K562 (cell line): ENCODE results near the gene ECM1. TPM values are rescaled to one million over a fixed set of nuclear protein-coding genes. Genes with fewer than 3 reads are reported as not detected.

ENCODE experiments used
- BCLAF1 ChIP-seq, 2 experiments: fragments of 450-650 bp in 1 of 2; IDR thresholded peaks; 2 replicates each; pipeline ENCODE4 v1.6.1; 2011 to 2017; ENCODE audit warnings: low read depth in 2 of 2, antibody characterized with exemption in 1 of 2, borderline replicate concordance in 1 of 2, low read length in 1 of 2, mild to moderate bottlenecking in 1 of 2, mixed read lengths in 1 of 2; ENCODE audit not compliant: control insufficient read depth in 1 of 2
- CBX1 ChIP-seq: sonication (generic); IDR thresholded peaks from 2 replicates; pipeline ENCODE4 v1.6.1; 2016; ENCODE audit warnings: antibody characterized with exemption, low read depth, mild to moderate bottlenecking
- CREB3L1 ChIP-seq: fragments of 450-650 bp; IDR thresholded peaks from 2 replicates; pipeline ENCODE4 v1.6.1; 2014; ENCODE audit warnings: low read depth, mild to moderate bottlenecking, moderate library complexity, borderline replicate concordance
- CUX1 ChIP-seq: fragments of 200-800 bp; sonication (Bioruptor generic); IDR thresholded peaks from 2 replicates; pipeline ENCODE4 v1.6.1; 2016; ENCODE audit warnings: missing genetic modification characterization, missing compliant biosample characterization
- TCFL5 ChIP-seq: fragments of 250-450 bp; sonication (Bioruptor Pico); conservative IDR thresholded peaks from 2 replicates; pipeline ENCODE4 v1.6.1; 2021; ENCODE audit warnings: mild to moderate bottlenecking, moderate library complexity, matching md5 sums
- TEAD1 ChIP-seq, 2 experiments: fragments of 450-650 bp in 1 of 2; sonication (generic) in 1 of 2; formaldehyde crosslinking; IDR thresholded peaks; 2 replicates each; pipeline versions ENCODE4 v1.4.0 to v1.8.0; 2020 to 2022; ENCODE audit warnings: mild to moderate bottlenecking in 2 of 2, missing genetic modification reagents in 1 of 2
- ZBTB11 ChIP-seq, 3 experiments: fragments of 200-800 bp in 1 of 3; fragments of 250-450 bp in 1 of 3; fragments of 450-650 bp in 1 of 3; sonication (Bioruptor Pico) in 1 of 3; sonication (Bioruptor generic) in 1 of 3; formaldehyde crosslinking in 1 of 3; IDR thresholded peaks; 2 replicates each; pipeline versions ENCODE4 v1.6.1 to v1.8.0; 2016 to 2022; ENCODE audit warnings: mild to moderate bottlenecking in 2 of 3, missing genetic modification characterization in 2 of 3, missing compliant biosample characterization in 1 of 3, moderate library complexity in 1 of 3
- ZFPM2 ChIP-seq: fragments of 250-450 bp; sonication (Bioruptor Pico); IDR thresholded peaks from 2 replicates; pipeline ENCODE4 v1.5.1; 2022; ENCODE audit warnings: mild to moderate bottlenecking
- ZNF12 ChIP-seq: sonication (generic); formaldehyde crosslinking; IDR thresholded peaks from 2 replicates; pipeline ENCODE4 v1.4.0; 2020; ENCODE audit warnings: mild to moderate bottlenecking, missing genetic modification reagents
- ZNF311 ChIP-seq: fragments of 250-450 bp; sonication (Bioruptor Pico); IDR thresholded peaks from 2 replicates; pipeline ENCODE4 v1.4.0; 2020; ENCODE audit warnings: mild to moderate bottlenecking, moderate library complexity
- ZNF347 ChIP-seq: fragments of 450-650 bp; formaldehyde crosslinking; IDR thresholded peaks from 2 replicates; pipeline ENCODE4 v1.4.0; 2020; ENCODE audit warnings: low read depth, mild to moderate bottlenecking, moderate library complexity
- polyA plus RNA-seq, 8 experiments: library from polyadenylated mRNA; depleted of rRNA in 4 of 8; stranded (reverse) in 5 of 8; unstranded in 3 of 8; fragments of >200 nt; fragmentation: Nextera tagmentation in 2 of 8; fragmentation: Illumina TruSeq in 1 of 8; extraction: Ambion mirVana in 2 of 8; extraction: Trizol in 1 of 8; gene quantifications; 2 replicates each; pipeline versions ENCODE4 v1.2.1 to v1.2.3, GENCODE V29; 2011 to 2014; ENCODE audit warnings: inconsistent platforms in 1 of 8, missing spikeins in 1 of 8
- total RNA-seq, 7 experiments: library from RNA; depleted of rRNA in 6 of 7; stranded (reverse); fragments of >200 nt in 6 of 7; fragmentation: Illumina TruSeq in 2 of 7; extraction: Trizol in 2 of 7; gene quantifications; 2 replicates each; pipeline versions ENCODE4 v1.2.1 to v1.2.3, GENCODE V29; 2011 to 2021; ENCODE audit warnings: low replicate concordance in 1 of 7

The ECM1 gene
- total and polyA plus RNA-seq, 9 of the 15 experiments (the other 6 are each of a cell fraction or from before 2014, with no cell fraction given): 6.6 to 52.2 (median 12.8) TPM

GRCh38 chr1:150507912-150508864, at the start of gene ECM1 (continued):
- no peak for TF ChIP-seq CREB3L1
- no peak for TF ChIP-seq ZNF12 (CRISPR knock-in tag)
- no peak for TF ChIP-seq ZNF311 (CRISPR knock-in tag)
- no peak for TF ChIP-seq ZNF347 (CRISPR knock-in tag)
- no peak for TF ChIP-seq CUX1
- TF ChIP-seq TCFL5 (CRISPR knock-in tag): no peak
- TF ChIP-seq CBX1: no peak
- TF ChIP-seq ZFPM2 (CRISPR knock-in tag): no peak
- no peak for TF ChIP-seq ZBTB11 (CRISPR knock-in tag; IDR thresholded peaks at IDR 0.05)
- no peak for TF ChIP-seq BCLAF1 (IDR thresholded peaks at IDR 0.05; ENCODE audit: borderline replicate concordance in 1 of 2, control insufficient read depth in 1 of 2, low read depth in 2 of 2, low read length in 1 of 2)
- TF ChIP-seq TEAD1 (CRISPR knock-in tag; IDR thresholded peaks at IDR 0.05): no peak
